DND-41 (cell line): ENCODE data around the gene NUS1.
"Not testable (repeated sequence)": the region's sequence is repeated elsewhere in the genome, so short reads cannot be mapped to it uniquely, and the experiment has no call there.

Experiments used
- CTCF ChIP-seq: IDR thresholded peaks from 2 replicates; pipeline ENCODE4 v1.5.1; 2012; ENCODE audit warnings: borderline replicate concordance, low read length, moderate library complexity, mild to moderate bottlenecking; ENCODE audit not compliant: poor library complexity, severe bottlenecking; ENCODE audit errors: extremely low read depth
- EZH2 ChIP-seq: IDR thresholded peaks from 3 replicates; pipeline ENCODE4 v1.6.1; 2012; ENCODE audit warnings: borderline replicate concordance, low read depth, mild to moderate bottlenecking, moderate library complexity, low read length, inconsistent platforms; ENCODE audit not compliant: severe bottlenecking

DNA sequence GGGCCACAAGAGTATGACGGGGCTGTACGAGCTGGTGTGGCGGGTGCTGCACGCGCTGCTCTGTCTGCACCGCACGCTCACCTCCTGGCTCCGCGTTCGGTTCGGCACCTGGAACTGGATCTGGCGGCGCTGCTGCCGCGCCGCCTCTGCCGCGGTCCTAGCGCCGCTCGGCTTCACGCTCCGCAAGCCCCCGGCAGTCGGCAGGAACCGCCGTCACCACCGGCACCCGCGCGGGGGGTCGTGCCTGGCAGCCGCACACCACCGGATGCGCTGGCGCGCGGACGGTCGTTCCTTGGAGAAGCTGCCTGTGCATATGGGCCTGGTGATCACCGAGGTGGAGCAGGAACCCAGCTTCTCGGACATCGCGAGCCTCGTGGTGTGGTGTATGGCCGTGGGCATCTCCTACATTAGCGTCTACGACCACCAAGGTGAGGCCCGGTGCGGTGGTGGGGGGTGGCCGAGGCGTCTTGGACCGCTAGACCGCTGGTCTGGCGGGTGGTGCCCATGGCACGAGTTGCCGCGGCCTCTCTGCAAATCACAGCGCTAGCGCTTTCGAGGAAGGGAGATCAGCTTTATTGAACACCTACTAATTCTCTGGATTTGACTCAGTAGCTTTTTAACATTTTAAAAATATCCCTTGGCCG, 511 bp downstream of the NUS1 start:
- not testable (repeated sequence) for TF ChIP-seq CTCF, EZH2
